Adrenal gland (tissue), 5 donors: ENCODE results near the gene TBX4.

Experiments used
- POLR2A ChIP-seq, 2 donors: fragments of 450-650 bp; IDR thresholded peaks; one replicate each; pipeline ENCODE4 v1.6.1; 2017; ENCODE audit warnings: antibody characterized with exemption in 2 of 2, mild to moderate bottlenecking in 2 of 2, moderate library complexity in 1 of 2
- TF ChIP-seq, protein P1 (sequence below), 6 experiments: fragments of 450-650 bp in 4 of 6; fragments of 200-600 bp in 2 of 6; sonication (generic) in 1 of 6; IDR thresholded peaks; 1 replicate in 5 of 6; 2 replicates in 1 of 6; pipeline versions ENCODE4 v1.5.1 to v1.8.0; 2016 to 2021; ENCODE audit warnings: antibody characterized with exemption in 6 of 6, mild to moderate bottlenecking in 2 of 6, moderate library complexity in 1 of 6
- donor health status: DM: no; HTN: no; CAD: no.

DNA sequence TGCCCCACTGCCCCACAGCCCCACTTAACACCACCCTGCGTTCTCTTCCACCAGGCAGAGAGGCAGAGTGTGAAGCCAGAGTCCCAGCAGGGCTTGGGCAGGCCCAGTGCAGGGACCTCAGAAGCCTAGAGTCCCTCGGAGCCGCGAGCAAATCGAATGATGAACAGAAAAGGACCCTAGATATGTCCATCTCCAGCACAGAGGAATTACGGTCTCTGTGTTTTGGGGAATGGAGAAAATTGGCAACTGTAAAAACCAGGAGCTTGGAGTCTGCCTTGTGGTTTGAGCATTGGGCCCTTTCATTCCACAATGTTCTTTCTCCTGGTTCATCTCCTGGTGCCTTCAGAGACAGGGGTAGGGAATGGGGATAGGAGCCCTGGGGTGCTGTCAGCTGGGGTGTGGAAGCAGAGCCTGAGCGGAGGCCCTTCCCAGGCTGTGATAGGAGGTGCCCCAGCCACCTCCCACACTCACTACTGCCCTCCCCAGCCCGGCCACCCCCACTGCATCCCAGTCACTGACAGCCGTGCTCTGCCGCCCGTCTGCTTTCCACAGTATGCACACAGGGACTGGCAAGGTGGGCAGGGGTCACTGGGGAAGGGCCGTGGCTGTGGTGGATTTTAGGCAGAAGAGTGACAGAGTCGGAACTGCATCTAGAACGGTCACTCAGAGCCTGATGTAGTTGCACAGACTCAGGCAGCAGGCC lies 26.7 kb downstream of the TBX4 start:
- TF ChIP-seq, protein P1, sequence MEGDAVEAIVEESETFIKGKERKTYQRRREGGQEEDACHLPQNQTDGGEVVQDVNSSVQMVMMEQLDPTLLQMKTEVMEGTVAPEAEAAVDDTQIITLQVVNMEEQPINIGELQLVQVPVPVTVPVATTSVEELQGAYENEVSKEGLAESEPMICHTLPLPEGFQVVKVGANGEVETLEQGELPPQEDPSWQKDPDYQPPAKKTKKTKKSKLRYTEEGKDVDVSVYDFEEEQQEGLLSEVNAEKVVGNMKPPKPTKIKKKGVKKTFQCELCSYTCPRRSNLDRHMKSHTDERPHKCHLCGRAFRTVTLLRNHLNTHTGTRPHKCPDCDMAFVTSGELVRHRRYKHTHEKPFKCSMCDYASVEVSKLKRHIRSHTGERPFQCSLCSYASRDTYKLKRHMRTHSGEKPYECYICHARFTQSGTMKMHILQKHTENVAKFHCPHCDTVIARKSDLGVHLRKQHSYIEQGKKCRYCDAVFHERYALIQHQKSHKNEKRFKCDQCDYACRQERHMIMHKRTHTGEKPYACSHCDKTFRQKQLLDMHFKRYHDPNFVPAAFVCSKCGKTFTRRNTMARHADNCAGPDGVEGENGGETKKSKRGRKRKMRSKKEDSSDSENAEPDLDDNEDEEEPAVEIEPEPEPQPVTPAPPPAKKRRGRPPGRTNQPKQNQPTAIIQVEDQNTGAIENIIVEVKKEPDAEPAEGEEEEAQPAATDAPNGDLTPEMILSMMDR (IDR thresholded peaks at IDR 0.05): no peak
- TF ChIP-seq POLR2A (IDR thresholded peaks at IDR 0.05): no peak
